Measurements from ENCODE around the gene ISCU.
A peak's percentile ranks its signal among the peaks of the same experiment; 100 is the strongest.

ISCU gene

DNA sequence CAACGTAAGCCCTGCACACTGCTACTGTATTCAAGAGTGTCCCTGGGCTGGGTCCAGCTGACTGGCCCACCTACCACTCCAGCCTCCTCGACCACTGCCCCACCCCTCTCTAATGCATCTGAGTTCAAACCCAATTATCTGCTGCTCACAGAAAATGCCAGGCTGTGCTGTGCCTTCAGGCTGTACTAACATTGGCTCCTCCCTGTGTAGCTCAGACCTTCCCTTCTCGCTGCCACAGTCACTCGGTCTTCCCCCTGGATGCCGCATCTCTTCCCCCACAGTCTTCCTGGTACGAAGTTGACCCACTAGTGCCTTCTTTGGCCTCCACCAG, 35.3 kb upstream of the ISCU start:
- no peak overlapping the region for H3K4me3 ChIP-seq (ENCODE audit: low read length)
- TF ChIP-seq, protein P1, sequence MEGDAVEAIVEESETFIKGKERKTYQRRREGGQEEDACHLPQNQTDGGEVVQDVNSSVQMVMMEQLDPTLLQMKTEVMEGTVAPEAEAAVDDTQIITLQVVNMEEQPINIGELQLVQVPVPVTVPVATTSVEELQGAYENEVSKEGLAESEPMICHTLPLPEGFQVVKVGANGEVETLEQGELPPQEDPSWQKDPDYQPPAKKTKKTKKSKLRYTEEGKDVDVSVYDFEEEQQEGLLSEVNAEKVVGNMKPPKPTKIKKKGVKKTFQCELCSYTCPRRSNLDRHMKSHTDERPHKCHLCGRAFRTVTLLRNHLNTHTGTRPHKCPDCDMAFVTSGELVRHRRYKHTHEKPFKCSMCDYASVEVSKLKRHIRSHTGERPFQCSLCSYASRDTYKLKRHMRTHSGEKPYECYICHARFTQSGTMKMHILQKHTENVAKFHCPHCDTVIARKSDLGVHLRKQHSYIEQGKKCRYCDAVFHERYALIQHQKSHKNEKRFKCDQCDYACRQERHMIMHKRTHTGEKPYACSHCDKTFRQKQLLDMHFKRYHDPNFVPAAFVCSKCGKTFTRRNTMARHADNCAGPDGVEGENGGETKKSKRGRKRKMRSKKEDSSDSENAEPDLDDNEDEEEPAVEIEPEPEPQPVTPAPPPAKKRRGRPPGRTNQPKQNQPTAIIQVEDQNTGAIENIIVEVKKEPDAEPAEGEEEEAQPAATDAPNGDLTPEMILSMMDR (conservative IDR thresholded peaks at IDR 0.05; ENCODE audit: low read length): no peak
- no peak for DNase-seq (ENCODE audit: low read depth)

DNA sequence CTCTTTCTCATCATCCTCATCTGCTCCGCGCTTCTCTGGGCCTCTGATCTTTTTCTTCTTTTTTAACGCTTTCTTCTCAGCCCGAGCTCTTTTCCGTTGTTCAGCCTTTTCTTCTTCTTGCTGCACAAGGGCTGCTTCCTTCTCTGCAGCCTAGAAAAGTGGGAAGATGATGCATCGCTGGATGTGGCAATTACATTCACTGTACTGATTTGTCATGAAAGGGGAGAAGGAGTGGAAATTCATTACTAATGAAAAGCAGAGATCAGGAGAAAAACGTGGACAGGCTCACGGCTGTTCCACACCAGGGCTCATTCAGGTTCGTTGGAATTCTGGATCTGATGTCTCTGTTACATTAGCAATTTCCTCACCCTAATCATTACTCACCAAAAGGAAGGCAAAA, 32.2 kb upstream of the ISCU start:
- no peak for DNase-seq (ENCODE audit: low read depth)
- TF ChIP-seq, protein P1 (conservative IDR thresholded peaks at IDR 0.05; ENCODE audit: low read length): no peak
- no peak overlapping the region for H3K4me3 ChIP-seq (ENCODE audit: low read length)

DNA sequence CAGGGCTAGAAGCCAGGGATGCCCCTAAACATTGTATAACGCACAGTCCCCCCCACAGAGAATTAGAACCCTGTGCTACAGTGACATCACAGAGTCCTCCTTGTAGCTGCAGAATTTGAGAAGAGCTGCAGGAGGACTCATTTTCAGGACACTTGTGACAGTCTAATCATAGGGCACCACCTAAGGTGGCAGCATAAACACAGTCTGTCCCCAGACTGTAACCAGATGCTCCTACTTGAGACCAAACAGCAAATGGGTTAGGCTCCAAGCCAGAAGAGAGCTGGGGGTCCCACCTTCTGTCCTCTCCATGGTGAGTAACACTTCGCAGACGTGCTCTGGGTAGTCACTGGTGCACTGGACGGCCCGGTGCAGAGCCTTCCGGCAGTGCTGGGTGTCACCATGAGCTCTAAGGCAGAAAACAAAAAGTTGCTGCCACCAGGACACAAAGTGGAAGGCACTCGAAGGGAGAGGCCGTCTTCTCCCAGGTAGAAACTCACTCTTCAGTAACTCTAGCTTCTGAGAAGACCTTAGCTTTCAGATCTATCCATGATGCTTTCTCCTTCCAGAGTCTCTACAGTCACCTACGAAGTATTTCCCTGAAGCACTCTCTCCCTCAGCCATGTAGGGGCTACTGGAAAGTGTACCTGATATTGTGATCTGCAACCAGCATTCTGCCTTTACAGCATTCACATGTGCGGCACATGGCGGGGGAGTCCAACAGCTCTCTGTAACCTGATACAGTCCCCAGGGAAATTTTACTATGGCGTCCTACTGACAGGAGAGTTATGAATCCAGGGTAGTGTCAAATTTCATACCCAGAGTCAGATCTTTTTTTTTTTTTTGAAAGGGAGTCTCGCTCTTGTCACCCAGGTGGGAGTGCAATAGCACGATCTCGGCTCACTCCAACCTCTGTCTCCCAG, 30.2 kb upstream of the ISCU start:
- no peak for DNase-seq (ENCODE audit: low read depth)
- TF ChIP-seq, protein P1 (conservative IDR thresholded peaks at IDR 0.05; ENCODE audit: low read length): no peak
- no peak overlapping the region for H3K4me3 ChIP-seq (ENCODE audit: low read length)

DNA sequence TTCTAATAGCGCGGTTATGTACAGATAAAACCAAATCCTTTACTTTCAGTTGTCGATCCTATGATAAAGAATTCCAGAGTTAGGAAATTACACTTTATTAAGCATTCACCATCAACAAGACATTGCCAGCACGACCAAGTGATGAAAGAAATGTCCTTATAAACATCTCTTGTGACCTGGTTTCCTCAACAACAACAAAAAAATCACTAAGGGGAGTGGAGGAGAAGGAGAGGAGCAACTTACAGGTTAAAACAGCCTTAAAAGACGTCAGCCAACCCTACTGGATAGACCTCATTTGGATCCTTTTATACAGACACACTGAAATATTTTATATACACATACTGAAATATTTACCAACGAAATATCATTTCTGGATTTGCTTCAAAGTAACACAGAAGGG, 24.2 kb upstream of the ISCU start:
- TF ChIP-seq, protein P1 (conservative IDR thresholded peaks at IDR 0.05; ENCODE audit: low read length): no peak
- no peak for DNase-seq (ENCODE audit: low read depth)
- H3K4me3 ChIP-seq (ENCODE audit: low read length): no peak overlapping the region

DNA sequence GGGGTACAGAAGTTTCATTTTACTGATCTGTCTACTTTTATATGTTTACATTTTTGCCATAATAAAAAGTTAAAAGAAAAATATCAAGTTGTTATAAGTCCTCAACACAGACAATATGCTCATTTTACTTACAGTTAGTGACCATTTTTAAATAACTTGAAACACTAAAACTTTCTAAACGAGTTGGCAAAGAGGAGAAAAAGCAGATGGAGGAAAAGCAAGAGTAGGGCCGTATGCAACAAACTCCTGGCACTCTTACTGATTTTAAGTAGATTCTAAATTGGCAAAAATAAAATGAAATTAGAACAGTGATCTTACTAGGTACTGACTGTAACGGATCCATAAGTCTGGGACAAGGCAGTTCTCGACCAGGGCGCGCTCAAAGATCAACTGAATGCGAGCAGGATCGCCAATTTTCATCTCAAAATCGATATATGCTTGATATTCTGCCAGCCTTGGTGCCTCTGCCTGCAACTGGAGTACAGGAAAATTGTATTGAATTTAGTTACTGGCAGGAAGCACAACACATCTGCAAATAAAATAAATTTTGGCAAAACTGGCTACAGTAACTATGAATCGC, 23.7 kb upstream of the ISCU start:
- no peak for DNase-seq (ENCODE audit: low read depth)
- TF ChIP-seq, protein P1 (conservative IDR thresholded peaks at IDR 0.05; ENCODE audit: low read length): no peak
- no peak overlapping the region for H3K4me3 ChIP-seq (ENCODE audit: low read length)

DNA sequence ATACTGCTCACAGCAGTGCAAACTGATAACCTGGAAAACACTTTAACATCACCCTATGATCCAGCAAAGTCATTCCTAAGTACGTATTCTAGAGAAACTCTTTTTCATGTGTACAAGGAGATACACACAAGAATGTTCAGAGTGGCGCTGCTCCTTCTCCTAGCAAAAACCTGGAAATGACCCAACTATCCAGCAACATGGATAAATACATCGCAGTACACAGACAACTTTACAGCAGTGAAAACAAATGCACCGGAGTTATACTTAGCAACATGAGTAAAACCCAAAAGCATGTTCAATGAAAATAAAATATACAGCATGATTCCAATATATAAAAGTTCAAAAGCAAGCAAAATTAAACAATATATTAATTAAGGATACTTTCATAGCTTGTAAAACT, 20.1 kb upstream of the ISCU start:
- TF ChIP-seq, protein P1 (conservative IDR thresholded peaks at IDR 0.05; ENCODE audit: low read length): no peak
- peak; percentile 25 for DNase-seq (ENCODE audit: low read depth)
- no peak overlapping the region for H3K4me3 ChIP-seq (ENCODE audit: low read length)

DNA sequence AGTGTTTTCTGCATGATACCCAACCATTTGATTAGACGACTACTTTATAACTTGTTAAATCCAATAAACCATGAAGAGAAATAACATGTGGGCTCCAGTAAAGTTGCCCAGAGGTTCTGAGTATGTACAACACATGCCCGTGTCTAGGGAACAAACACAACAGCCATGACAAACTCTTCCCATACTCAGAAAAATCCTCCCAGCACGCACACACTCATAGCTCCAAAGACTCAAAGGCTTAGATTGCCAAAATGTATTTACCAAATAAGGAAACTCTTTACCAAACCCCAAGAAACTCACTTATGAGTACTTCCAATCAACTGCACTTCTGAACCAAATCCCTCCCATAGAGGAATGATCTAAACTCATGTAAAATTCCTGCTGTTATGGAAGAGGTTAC, 18.7 kb upstream of the ISCU start:
- DNase-seq (ENCODE audit: low read depth): peak; percentile 68

More for the DNA sequence above, 18.7 kb upstream of the ISCU start:
- TF ChIP-seq, protein P1 (conservative IDR thresholded peaks at IDR 0.05; ENCODE audit: low read length): no peak
- no peak overlapping the region for H3K4me3 ChIP-seq (ENCODE audit: low read length)

All from AG10803 (cell line).